Measurements from ENCODE around the gene SORCS2.

SORCS2 gene

GRCh38 chr4:7362862-7363430 lies 170.6 kb downstream of the SORCS2 start:
- no peak for DNase-seq

- DNase-seq = no peak
Measured at GRCh38 chr4:7364979-7365378, 172.6 kb downstream of the SORCS2 start.

- DNase-seq = peak; percentile 73
Measured at GRCh38 chr4:7365462-7366179, 173.3 kb downstream of the SORCS2 start.

- no peak for DNase-seq
Measured at GRCh38 chr4:7366180-7366945, 174.0 kb downstream of the SORCS2 start.

GRCh38 chr4:7366954-7367353 lies 174.6 kb downstream of the SORCS2 start:
- DNase-seq = no peak

- no peak for DNase-seq
Measured at GRCh38 chr4:7367406-7367805, 175.1 kb downstream of the SORCS2 start.

GRCh38 chr4:7367864-7368277 lies 175.5 kb downstream of the SORCS2 start:
- DNase-seq = no peak

- no peak for DNase-seq
Measured at GRCh38 chr4:7368296-7368695, 176.0 kb downstream of the SORCS2 start.

- DNase-seq = no peak
Measured at GRCh38 chr4:7369511-7369910, 177.2 kb downstream of the SORCS2 start.

- DNase-seq = no peak
Measured at GRCh38 chr4:7370038-7370437, 177.7 kb downstream of the SORCS2 start.

GRCh38 chr4:7371210-7371941 lies 179.0 kb downstream of the SORCS2 start:
- DNase-seq = no peak

GRCh38 chr4:7372673-7373072 lies 180.3 kb downstream of the SORCS2 start:
- DNase-seq = no peak

GRCh38 chr4:7374571-7374970 lies 182.2 kb downstream of the SORCS2 start:
- DNase-seq = no peak

- DNase-seq = no peak
Measured at GRCh38 chr4:7375427-7375826, 183.1 kb downstream of the SORCS2 start.

GRCh38 chr4:7377223-7377865 lies 185.0 kb downstream of the SORCS2 start:
- DNase-seq = no peak

GRCh38 chr4:7379186-7379585 lies 186.8 kb downstream of the SORCS2 start:
- no peak for DNase-seq

GRCh38 chr4:7379719-7380118 lies 187.4 kb downstream of the SORCS2 start:
- DNase-seq = no peak

- DNase-seq = no peak
Measured at GRCh38 chr4:7381221-7381889, 189.0 kb downstream of the SORCS2 start.

GRCh38 chr4:7381890-7382633 lies 189.7 kb downstream of the SORCS2 start:
- DNase-seq = no peak

GRCh38 chr4:7382634-7383014 lies 190.3 kb downstream of the SORCS2 start:
- no peak for DNase-seq

GRCh38 chr4:7383266-7383665 lies 190.9 kb downstream of the SORCS2 start:
- DNase-seq = no peak

Data from DMS79 (cell line).